Thoracic aorta (tissue), 2 donors: ENCODE data around the gene ESPN. TPM values are rescaled to one million over a fixed set of nuclear protein-coding genes. Genes with fewer than 3 reads are reported as not detected.

Source experiments
- ATAC-seq: fragments of 150-250 bp; one replicate; pipeline ENCODE4 v1.8.0; 2017; ENCODE audit warnings: low read depth; ENCODE audit not compliant: insufficient number of reproducible peaks, low FRiP score
- DNase-seq: peaks from one replicate; pipeline ENCODE4 v3.0.0-alpha.2; 2020; ENCODE audit warnings: low spot score
- H3K27ac ChIP-seq, 2 donors: fragments of 200-600 bp; sonication (generic); 1 replicate in 1 of 2; 2 replicates in 1 of 2; pipeline ENCODE4 v1.5.1; 2016; ENCODE audit warnings: mild to moderate bottlenecking in 2 of 2, moderate library complexity in 2 of 2
- H3K27me3 ChIP-seq: fragments of 200-600 bp; sonication (generic); replicated peaks from 2 replicates; pipeline ENCODE4 v1.6.0; 2016; ENCODE audit warnings: mild to moderate bottlenecking; ENCODE audit not compliant: insufficient read depth
- H3K36me3 ChIP-seq: fragments of 200-600 bp; sonication (generic); one replicate; pipeline ENCODE4 v1.5.1; 2016
- H3K4me1 ChIP-seq, 2 donors: fragments of 200-600 bp; sonication (generic); 1 replicate in 1 of 2; 2 replicates in 1 of 2; pipeline versions ENCODE4 v1.5.1 to v1.6.0; 2016; ENCODE audit warnings: low read depth in 2 of 2, mild to moderate bottlenecking in 1 of 2; ENCODE audit not compliant: control insufficient read depth in 1 of 2
- H3K4me3 ChIP-seq: fragments of 200-600 bp; sonication (generic); 2 replicates; pipeline ENCODE4 v1.5.1; 2016; ENCODE audit warnings: mild to moderate bottlenecking
- H3K9me3 ChIP-seq: fragments of 200-600 bp; sonication (generic); 2 replicates; pipeline ENCODE4 v1.5.1; 2016
- total RNA-seq, 2 donors: library from RNA; depleted of rRNA; stranded (reverse); fragments of >200 nt; gene quantifications; one replicate each; pipeline versions ENCODE4 v1.1.0 to v1.2.3, GENCODE V29; 2016
- TF ChIP-seq, protein P1 (sequence below): fragments of 200-600 bp; sonication (generic); IDR thresholded peaks from one replicate; pipeline ENCODE4 v1.5.1; 2019; ENCODE audit warnings: antibody characterized with exemption

Gene ESPN
- total RNA-seq, 2 donors from 2014 or later = not detected

DNA sequence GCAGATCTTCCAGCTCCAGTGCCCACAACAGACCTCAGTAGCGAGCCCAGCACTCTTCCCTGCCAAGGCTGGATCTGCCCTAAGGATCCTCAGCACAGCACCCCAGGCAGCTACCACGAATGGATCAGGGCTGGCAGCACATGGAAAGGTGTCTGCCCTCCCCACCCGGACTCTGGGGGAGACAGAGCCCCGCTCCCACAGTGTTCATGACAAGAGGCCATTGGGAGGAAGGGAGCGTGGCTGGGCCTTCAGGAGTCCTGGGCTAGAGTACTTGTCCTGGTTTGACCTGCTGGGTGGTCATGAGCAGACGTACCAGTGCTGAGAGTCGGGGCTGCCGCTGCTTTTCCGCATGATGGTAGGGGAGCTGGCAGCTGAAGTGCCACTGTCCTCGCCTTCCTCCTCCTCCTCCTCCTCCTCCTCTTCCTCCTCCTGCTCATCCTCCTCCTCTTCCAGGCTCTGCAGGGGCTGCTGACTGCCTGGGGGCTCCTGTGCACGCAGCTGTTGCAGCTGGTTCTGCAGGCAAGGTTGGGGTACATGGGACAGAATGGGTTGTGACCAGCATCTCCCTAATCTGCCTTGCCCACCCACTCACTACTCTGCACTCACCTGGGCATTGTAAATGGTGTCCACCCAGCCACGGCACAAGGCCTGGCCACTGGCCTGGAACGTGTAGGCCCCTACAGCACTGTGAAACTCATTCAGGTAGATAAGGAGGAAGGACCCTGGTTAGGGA lies 44.3 kb downstream of the ESPN start:
- Histone ChIP-seq H3K4me1 (no peaks in the 10 kb centered on the region), H3K27me3 (no peaks in the 10 kb centered on the region), H3K36me3 (peaks cover 30% of the 10 kb centered on the region), H3K27ac (no peak overlapping the region), H3K9me3 (no peaks in the 10 kb centered on the region), H3K4me3 (no peak overlapping the region)
- TF ChIP-seq, protein P1, sequence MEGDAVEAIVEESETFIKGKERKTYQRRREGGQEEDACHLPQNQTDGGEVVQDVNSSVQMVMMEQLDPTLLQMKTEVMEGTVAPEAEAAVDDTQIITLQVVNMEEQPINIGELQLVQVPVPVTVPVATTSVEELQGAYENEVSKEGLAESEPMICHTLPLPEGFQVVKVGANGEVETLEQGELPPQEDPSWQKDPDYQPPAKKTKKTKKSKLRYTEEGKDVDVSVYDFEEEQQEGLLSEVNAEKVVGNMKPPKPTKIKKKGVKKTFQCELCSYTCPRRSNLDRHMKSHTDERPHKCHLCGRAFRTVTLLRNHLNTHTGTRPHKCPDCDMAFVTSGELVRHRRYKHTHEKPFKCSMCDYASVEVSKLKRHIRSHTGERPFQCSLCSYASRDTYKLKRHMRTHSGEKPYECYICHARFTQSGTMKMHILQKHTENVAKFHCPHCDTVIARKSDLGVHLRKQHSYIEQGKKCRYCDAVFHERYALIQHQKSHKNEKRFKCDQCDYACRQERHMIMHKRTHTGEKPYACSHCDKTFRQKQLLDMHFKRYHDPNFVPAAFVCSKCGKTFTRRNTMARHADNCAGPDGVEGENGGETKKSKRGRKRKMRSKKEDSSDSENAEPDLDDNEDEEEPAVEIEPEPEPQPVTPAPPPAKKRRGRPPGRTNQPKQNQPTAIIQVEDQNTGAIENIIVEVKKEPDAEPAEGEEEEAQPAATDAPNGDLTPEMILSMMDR = no peak
- ATAC-seq (no peak), DNase-seq (no peak)

DNA sequence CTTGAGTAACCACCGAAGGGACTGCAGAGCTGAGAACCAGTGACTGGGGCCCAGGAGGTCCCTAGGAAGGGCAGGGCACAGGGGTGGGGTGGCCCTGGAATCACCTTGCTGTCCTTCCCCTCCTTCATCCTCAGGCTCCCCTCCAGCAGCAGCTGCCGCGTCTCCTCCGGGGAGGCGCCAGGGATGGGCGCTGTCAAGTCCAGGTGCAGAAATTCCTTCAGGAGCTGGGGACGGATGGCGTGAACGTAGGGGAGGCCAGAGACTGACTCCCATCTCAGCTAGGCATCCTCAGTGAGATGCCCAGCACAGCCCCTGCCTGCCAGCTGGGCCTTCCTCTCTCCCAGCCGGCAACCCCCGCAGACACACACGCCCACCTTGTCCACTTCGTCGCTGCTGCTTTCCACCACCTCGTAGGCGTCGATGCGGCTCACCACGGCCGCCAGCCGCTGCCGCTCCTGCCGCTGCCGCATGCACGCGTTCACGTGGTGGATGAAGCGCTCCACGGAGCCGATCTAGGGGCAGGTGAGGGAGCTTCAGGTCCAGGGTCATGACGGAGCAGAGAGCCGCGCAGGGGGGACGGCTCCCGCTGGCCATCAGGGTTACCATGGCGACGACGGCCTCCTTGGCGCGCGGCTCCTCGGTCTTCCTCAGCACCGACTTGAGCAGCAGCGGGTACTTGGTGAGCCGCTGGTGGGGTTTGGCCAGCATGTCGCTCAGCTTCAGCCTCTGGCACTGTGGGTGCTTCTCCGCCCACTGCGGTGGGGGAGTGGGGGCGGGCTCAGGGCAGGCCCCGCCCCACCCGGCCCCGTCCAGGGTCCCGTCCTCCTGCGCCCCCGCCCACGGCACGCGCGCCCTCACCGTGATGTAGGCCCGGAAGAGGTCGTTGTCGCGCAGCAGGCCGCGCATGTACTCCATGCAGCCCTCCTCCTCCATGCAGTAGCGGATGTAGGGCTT lies 45.8 kb downstream of the ESPN start:
- Histone ChIP-seq H3K4me1 (no peaks in the 10 kb centered on the region), H3K27ac (no peak overlapping the region), H3K9me3 (no peaks in the 10 kb centered on the region), H3K4me3 (no peak overlapping the region), H3K36me3 (peaks cover 30% of the 10 kb centered on the region), H3K27me3 (no peaks in the 10 kb centered on the region)
- ATAC-seq (no peak), DNase-seq (no peak)
- TF ChIP-seq, protein P1 = no peak

DNA sequence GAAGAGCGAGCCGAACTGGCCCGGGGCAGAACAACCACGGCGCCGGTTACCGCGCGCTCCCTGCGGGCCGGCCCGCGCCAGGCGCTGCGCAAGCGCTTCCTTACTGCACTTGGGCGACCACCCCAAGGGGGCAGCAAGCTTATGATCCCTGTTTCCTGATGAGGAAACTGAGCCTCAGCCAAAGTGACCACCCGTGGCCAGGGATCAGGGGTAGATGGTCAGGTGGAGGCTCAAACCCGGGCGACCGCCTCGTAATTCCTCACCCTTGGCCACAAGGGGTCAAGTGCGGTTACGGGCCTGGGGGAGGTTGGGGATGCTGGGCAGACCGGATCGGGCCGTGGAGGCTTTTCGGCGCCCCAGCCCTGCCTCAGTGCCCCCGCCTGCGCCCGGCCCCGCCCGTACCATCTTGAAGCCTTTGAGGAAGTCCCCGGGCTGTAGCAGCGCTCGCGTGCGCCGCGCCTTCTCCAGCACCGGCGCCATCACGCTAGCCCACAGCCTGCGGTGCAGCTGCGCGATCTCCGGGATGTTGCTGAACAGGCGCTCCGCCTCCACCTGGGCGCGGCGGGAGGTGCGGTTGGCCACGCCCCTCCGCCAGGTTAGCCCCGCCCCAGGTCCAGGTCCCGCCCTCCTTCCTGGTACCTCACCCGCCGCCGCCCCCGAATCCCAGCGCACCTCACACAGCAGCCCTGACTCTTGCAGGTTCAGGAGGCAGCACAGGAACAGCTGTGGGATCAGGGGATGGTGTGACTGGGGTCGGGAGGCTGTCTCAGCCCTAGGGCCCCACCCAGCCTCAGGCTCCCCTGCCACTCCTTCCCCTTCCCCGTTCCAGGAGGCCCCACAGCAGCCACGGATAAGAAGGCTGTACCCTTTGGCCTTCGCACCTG lies 46.8 kb downstream of the ESPN start:
- no peaks in the 10 kb centered on the region for H3K9me3 ChIP-seq
- peaks cover 30% of the 10 kb centered on the region for H3K36me3 ChIP-seq
- DNase-seq = no peak
- TF ChIP-seq, protein P1 = no peak
- no peaks in the 10 kb centered on the region for H3K27me3 ChIP-seq
- H3K27ac ChIP-seq = no peak overlapping the region
- H3K4me3 ChIP-seq = no peak overlapping the region
- ATAC-seq = no peak
- no peaks in the 10 kb centered on the region for H3K4me1 ChIP-seq

DNA sequence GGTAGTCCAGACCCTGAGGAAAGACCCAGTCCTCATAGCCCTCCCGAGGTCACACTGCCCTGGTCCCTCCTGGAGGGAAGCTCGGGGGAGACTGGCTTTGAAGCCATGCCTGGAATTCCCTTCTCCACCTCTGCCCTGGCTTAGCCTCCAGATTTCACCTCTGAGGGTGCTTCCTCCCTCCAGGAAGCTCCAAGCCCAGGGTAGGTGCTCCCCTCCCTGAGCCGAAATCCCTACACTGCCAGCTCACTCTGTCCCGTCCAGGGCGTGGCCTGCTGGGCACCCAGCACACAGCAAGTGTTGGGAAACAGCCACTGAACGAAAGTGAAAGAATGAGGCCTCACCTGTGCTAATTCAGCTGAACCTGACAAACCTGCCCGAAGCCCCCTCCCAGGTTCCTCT lies 47.4 kb downstream of the ESPN start:
- TF ChIP-seq, protein P1 = no peak
- Histone ChIP-seq H3K36me3 (peaks cover 30% of the 10 kb centered on the region), H3K27ac (no peak overlapping the region), H3K4me3 (no peak overlapping the region), H3K4me1 (no peaks in the 10 kb centered on the region), H3K9me3 (no peaks in the 10 kb centered on the region), H3K27me3 (no peaks in the 10 kb centered on the region)
- ATAC-seq (no peak), DNase-seq (no peak)
